K562 (cell line): ENCODE results near the gene ARMH3. TPM values are rescaled to one million over a fixed set of nuclear protein-coding genes. Genes with fewer than 3 reads are reported as not detected.

ENCODE experiments used
- CHD4 ChIP-seq: fragments of 200-600 bp; sonication (generic); IDR thresholded peaks from 3 replicates; pipeline ENCODE4 v1.6.1; 2012; ENCODE audit warnings: low read depth, mild to moderate bottlenecking, mixed read lengths, low read length, inconsistent platforms; ENCODE audit not compliant: insufficient read depth, insufficient replicate concordance, poor library complexity, severe bottlenecking
- CLOCK ChIP-seq: fragments of 250-450 bp; sonication (Bioruptor Pico); IDR thresholded peaks from 2 replicates; pipeline ENCODE4 v1.4.0; 2020; ENCODE audit warnings: mild to moderate bottlenecking, moderate library complexity, borderline replicate concordance
- CREBBP ChIP-seq: IDR thresholded peaks from one replicate; pipeline ENCODE4 v1.6.1; 2012; ENCODE audit warnings: low read depth, mild to moderate bottlenecking, control low read depth, inconsistent platforms, low read length
- DMBX1 ChIP-seq: fragments of 250-450 bp; sonication (Bioruptor Pico); IDR thresholded peaks from 2 replicates; pipeline ENCODE4 v1.8.0; 2022; ENCODE audit warnings: inconsistent platforms, mild to moderate bottlenecking, moderate library complexity, borderline replicate concordance
- E2F3 ChIP-seq: fragments of 250-450 bp; sonication (Bioruptor Pico); IDR thresholded peaks from 2 replicates; pipeline ENCODE4 v1.4.0; 2020; ENCODE audit warnings: mild to moderate bottlenecking
- GTF2A2 ChIP-seq: IDR thresholded peaks from 2 replicates; pipeline ENCODE4 v1.6.1; 2016; ENCODE audit warnings: mild to moderate bottlenecking, missing genetic modification characterization, missing compliant biosample characterization
- NR4A1 ChIP-seq, 2 experiments: fragments of 250-450 bp in 1 of 2; fragments of 450-650 bp in 1 of 2; sonication (Bioruptor Pico) in 1 of 2; IDR thresholded peaks; 2 replicates each; pipeline versions ENCODE4 v1.4.0 to v1.6.1; 2016 to 2020; ENCODE audit warnings: mild to moderate bottlenecking in 2 of 2, missing compliant biosample characterization in 1 of 2, missing genetic modification characterization in 1 of 2, moderate library complexity in 1 of 2
- PTBP1 ChIP-seq: fragments of 200-400 bp; formaldehyde crosslinking; IDR thresholded peaks from 2 replicates; pipeline ENCODE4 v1.6.1; 2017; ENCODE audit warnings: low read depth, low read length
- SMARCC2 ChIP-seq: fragments of 450-650 bp; IDR thresholded peaks from 2 replicates; pipeline ENCODE4 v1.6.1; 2017; ENCODE audit warnings: antibody characterized with exemption, moderate library complexity, mild to moderate bottlenecking, low read depth
- ZFP91 ChIP-seq: sonication (generic); formaldehyde crosslinking; IDR thresholded peaks from 2 replicates; pipeline ENCODE4 v1.8.0; 2022; ENCODE audit warnings: mild to moderate bottlenecking, missing genetic modification reagents
- ZNF696 ChIP-seq: fragments of 250-450 bp; sonication (Bioruptor Pico); conservative IDR thresholded peaks from 2 replicates; pipeline ENCODE4 v1.4.0; 2020; ENCODE audit warnings: mild to moderate bottlenecking, moderate library complexity
- polyA plus RNA-seq, 8 experiments: library from polyadenylated mRNA; depleted of rRNA in 4 of 8; stranded (reverse) in 5 of 8; unstranded in 3 of 8; fragments of >200 nt; fragmentation: Nextera tagmentation in 2 of 8; fragmentation: Illumina TruSeq in 1 of 8; extraction: Ambion mirVana in 2 of 8; extraction: Trizol in 1 of 8; gene quantifications; 2 replicates each; pipeline versions ENCODE4 v1.2.1 to v1.2.3, GENCODE V29; 2011 to 2014; ENCODE audit warnings: inconsistent platforms in 1 of 8, missing spikeins in 1 of 8
- total RNA-seq, 7 experiments: library from RNA; depleted of rRNA in 6 of 7; stranded (reverse); fragments of >200 nt in 6 of 7; fragmentation: Illumina TruSeq in 2 of 7; extraction: Trizol in 2 of 7; gene quantifications; 2 replicates each; pipeline versions ENCODE4 v1.2.1 to v1.2.3, GENCODE V29; 2011 to 2021; ENCODE audit warnings: low replicate concordance in 1 of 7
- TF ChIP-seq, protein P1 (sequence below): fragments of 450-650 bp; formaldehyde crosslinking; conservative IDR thresholded peaks from 2 replicates; pipeline ENCODE4 v1.4.0; 2022; ENCODE audit warnings: mild to moderate bottlenecking, missing genetic modification characterization

Gene ARMH3
- total and polyA plus RNA-seq, 9 of the 15 experiments (the other 6 are each of a cell fraction or from before 2014, with no cell fraction given) = 0.29 to 0.73 TPM; not detected in 7

DNA sequence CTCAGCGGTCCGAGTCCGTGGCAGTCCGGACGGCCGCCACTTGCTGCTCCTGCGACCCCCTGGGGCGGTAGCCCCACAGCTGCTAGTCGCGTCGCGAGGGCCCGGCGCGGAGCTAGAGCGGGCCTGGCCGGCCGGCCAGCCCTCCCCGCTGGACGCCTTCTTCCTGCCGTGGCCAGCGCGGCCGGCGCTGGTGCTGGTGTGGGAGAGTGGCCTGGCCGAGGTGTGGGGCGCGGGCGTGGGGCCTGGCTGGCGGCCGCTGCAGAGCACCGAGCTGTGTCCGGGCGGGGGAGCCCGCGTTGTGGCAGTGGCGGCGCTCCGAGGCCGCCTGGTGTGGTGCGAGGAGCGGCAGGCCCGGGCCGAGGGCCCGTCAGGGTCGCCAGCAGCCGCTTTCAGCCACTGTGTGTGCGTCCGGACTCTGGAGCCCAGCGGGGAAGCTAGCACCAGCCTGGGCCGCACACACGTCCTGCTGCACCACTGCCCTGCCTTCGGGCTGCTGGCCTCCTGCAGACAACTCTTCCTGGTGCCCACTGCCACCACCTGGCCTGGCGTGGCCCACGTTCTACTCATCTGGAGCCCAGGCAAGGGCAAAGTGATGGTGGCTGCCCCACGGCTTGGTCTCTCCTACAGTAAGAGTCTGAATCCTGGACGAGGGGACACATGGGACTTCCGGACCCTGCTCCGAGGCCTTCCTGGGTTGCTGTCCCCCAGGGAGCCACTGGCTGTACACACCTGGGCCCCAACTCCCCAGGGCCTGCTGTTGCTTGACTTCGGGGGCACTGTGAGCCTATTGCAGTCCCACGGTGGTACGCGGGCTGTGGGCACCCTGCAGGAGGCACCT is 9.8 kb upstream of the ARMH3 start (continued):
- TF ChIP-seq, protein P1, sequence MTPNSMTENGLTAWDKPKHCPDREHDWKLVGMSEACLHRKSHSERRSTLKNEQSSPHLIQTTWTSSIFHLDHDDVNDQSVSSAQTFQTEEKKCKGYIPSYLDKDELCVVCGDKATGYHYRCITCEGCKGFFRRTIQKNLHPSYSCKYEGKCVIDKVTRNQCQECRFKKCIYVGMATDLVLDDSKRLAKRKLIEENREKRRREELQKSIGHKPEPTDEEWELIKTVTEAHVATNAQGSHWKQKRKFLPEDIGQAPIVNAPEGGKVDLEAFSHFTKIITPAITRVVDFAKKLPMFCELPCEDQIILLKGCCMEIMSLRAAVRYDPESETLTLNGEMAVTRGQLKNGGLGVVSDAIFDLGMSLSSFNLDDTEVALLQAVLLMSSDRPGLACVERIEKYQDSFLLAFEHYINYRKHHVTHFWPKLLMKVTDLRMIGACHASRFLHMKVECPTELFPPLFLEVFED (CRISPR knock-in tag) = no peak
- no peak for TF ChIP-seq PTBP1
- TF ChIP-seq E2F3 = no peak
- no peak for TF ChIP-seq ZNF696 (CRISPR knock-in tag)
- no peak for TF ChIP-seq CLOCK (CRISPR knock-in tag)
- TF ChIP-seq ZFP91 = no peak
- no peak for TF ChIP-seq DMBX1
- TF ChIP-seq SMARCC2 = no peak
- no peak for TF ChIP-seq GTF2A2 (tag)
- no peak for TF ChIP-seq CHD4
- TF ChIP-seq CREBBP = no peak
- no peak for TF ChIP-seq NR4A1 (CRISPR knock-in tag; IDR thresholded peaks at IDR 0.05)
- TF ChIP-seq NR4A1 (tag; IDR thresholded peaks at IDR 0.05) = no peak
